Putamen (tissue), 1 donor: Measurements from ENCODE around the gene DNMBP.

Experiments used
- DNase-seq: peaks from one replicate; pipeline ENCODE4 v3.0.0-alpha.2; 2016; ENCODE audit warnings: low spot score

DNMBP gene

GRCh38 chr10:99834410-99834809 is 175.3 kb downstream of the DNMBP start:
- no peak for DNase-seq

GRCh38 chr10:99832439-99832838 is 177.3 kb downstream of the DNMBP start:
- DNase-seq, result no peak

- DNase-seq, result no peak
Observed at GRCh38 chr10:99828464-99828863, 181.3 kb downstream of the DNMBP start.

- DNase-seq, result no peak
Observed at GRCh38 chr10:99827936-99828335, 181.8 kb downstream of the DNMBP start.
